Measurements from ENCODE around the gene C19orf33. TPM values are rescaled to one million over a fixed set of nuclear protein-coding genes. Genes with fewer than 3 reads are reported as not detected.

Gene C19orf33
- total RNA-seq: not detected in 2 replicates

GRCh38 chr19:38303517-38304351, at the start of gene C19orf33:
C19orf33 (plus strand) TSS chr19:38304251; CDS start chr19:38304262, 11 bp downstream.

GRCh38 chr19:38264486-38265212, 39.4 kb upstream of the C19orf33 start, which contains the start of gene SPINT2:
SPINT2 (plus strand) TSS chr19:38264573; CDS start chr19:38264893, 320 bp downstream.

DNA sequence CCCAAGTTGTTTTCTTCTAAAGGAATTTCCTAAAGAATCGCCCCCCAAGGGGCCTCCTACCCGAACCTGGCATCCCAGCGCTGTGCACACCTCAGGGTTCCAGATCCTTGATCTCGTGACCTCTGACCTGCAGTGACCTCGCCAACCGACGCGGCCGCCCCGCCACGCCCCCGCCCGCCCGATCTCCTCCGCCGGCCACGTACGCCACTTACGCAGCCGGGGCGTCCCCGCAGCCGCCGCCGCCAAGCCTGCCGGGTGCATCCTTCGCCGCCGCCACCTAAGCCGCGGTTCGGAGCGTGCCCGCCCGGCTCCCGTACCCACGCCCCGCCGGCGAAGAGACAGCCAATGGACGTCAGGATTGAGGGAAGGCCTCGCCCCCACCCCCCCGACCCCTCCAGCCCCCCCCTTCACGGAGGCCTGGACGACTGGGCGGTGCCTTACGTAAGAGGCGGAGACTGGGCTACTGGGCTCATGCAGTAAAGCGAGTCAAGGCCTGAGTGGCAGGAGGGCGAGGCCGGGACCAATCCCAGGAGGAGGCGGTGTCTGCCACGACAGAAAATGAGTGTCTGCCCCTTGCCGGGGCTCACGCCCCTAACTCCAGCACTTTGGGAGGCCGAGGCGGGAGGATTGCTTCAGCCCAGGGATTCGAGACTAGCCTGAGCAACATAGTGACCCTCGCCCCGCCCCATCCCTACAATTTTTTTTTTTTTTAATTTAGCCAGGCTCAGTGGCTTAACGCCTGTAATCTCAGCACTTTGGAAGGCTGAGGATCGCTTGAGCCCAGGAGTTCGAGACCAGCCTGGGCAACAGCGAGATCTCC, 11.8 kb downstream of the C19orf33 start, which contains the start of gene YIF1B:
TSS of gene YIF1B (minus strand) at position 291 of the 820 bp plus-strand sequence. CDS start at position 261, 30 bp downstream.

GRCh38 chr19:38319421-38320258, 15.6 kb downstream of the C19orf33 start, which contains the start of gene KCNK6:
KCNK6 (plus strand) TSS chr19:38319845; CDS start chr19:38319951, 106 bp downstream.

Other genes with a start within 250 kb of the C19orf33 start
- 1.0 and 1.6 TPM in 2 replicates for gene DPF1, start 80.0 kb upstream of the C19orf33 start, total RNA-seq
- 5.1 and 7.0 TPM in 2 replicates for gene PPP1R14A, start 47.9 kb upstream of the C19orf33 start, total RNA-seq
- gene SPINT2, start 39.7 kb upstream of the C19orf33 start, total RNA-seq: 10.9 and 17.7 TPM in 2 replicates
- 103 and 109 TPM in 2 replicates for gene YIF1B, start 11.7 kb downstream of the C19orf33 start, total RNA-seq
- gene KCNK6, start 15.6 kb downstream of the C19orf33 start, total RNA-seq: 9.3 and 13.0 TPM in 2 replicates
- 2.4 and 6.5 TPM in 2 replicates for gene CATSPERG, start 31.6 kb downstream of the C19orf33 start, total RNA-seq
- 243 and 262 TPM in 2 replicates for gene PSMD8, start 70.3 kb downstream of the C19orf33 start, total RNA-seq
- 0.46 and 0.86 TPM in 2 replicates for gene GGN, start 83.8 kb downstream of the C19orf33 start, total RNA-seq
- gene SPRED3, start 84.4 kb downstream of the C19orf33 start, total RNA-seq: 3.0 and 6.0 TPM in 2 replicates
- gene FAM98C, start 98.8 kb downstream of the C19orf33 start, total RNA-seq: 8.7 and 9.1 TPM in 2 replicates
- gene RASGRP4, start 122.0 kb downstream of the C19orf33 start, total RNA-seq: not detected in 2 replicates
- under 0.01 and 0.03 TPM in 2 replicates for gene RYR1, start 129.4 kb downstream of the C19orf33 start, total RNA-seq

All from smooth muscle cell of the pulmonary artery (primary cell).